PFSK-1 (cell line): ENCODE results near the gene SCAMP2.

Source experiments
- POLR2AphosphoS5 ChIP-seq: IDR thresholded peaks from 2 replicates; pipeline ENCODE4 v1.6.1; 2012; ENCODE audit warnings: low read depth, mild to moderate bottlenecking, control low read depth, low read length, moderate library complexity
- SIN3A ChIP-seq: IDR thresholded peaks from 2 replicates; pipeline ENCODE4 v1.6.1; 2012; ENCODE audit warnings: mild to moderate bottlenecking, low read length, moderate library complexity, borderline replicate concordance; ENCODE audit not compliant: insufficient read depth

DNA sequence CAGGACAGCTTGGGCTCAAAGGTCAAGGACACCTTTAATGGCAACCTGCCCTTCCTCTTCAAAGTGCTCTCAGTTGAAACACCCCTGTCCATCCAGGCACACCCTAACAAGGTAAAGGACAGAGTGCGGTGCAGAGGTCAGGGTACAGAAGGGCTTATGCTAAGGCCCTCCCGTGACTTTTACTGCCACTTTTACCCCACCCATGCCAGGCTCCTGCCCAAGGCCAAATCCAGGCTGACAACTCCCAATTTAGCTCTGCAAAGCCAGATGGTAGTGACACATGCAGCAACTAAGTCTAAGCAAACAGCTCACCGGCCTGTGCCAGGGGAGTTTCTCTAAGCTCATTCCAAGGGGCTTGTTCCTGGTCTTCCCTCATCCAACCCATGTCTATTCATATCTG, 18.3 kb upstream of the SCAMP2 start:
- no peak for TF ChIP-seq POLR2AphosphoS5
- no peak for TF ChIP-seq SIN3A
